SU-DHL-6 (cell line): ENCODE data around the gene EFCAB14.

Experiments used
- H2AFZ ChIP-seq: fragments of 200-600 bp; sonication (generic); 2 replicates; pipeline ENCODE4 v1.6.1; 2014; ENCODE audit warnings: low read depth, mild to moderate bottlenecking, moderate library complexity, mixed read lengths, antibody characterized with exemption, low read length; ENCODE audit not compliant: severe bottlenecking
- H3F3A ChIP-seq: fragments of 200-600 bp; shearing (Covaris generic); 2 replicates; pipeline ENCODE4 v1.6.0; 2016; ENCODE audit warnings: antibody characterized with exemption, mild to moderate bottlenecking; ENCODE audit not compliant: insufficient read depth
- H3K27ac ChIP-seq: fragments of 200-600 bp; sonication (generic); 2 replicates; pipeline ENCODE4 v1.5.1; 2016; ENCODE audit warnings: low read depth, mild to moderate bottlenecking, low read length, moderate library complexity, mixed read lengths
- H3K27me3 ChIP-seq: fragments of 200-600 bp; sonication (generic), shearing (Covaris generic); 2 replicates; pipeline ENCODE4 v1.6.0; 2014; ENCODE audit warnings: mild to moderate bottlenecking, low read length
- H3K36me3 ChIP-seq: fragments of 200-600 bp; sonication (generic); 2 replicates; pipeline ENCODE4 v1.6.1; 2014; ENCODE audit warnings: mild to moderate bottlenecking, low read length, mixed read lengths
- H3K4me2 ChIP-seq: fragments of 300-600, 200-600 bp; shearing (Covaris generic), sonication (generic); 2 replicates; pipeline ENCODE4 v1.6.0; 2014; ENCODE audit warnings: low read length, low read depth, mild to moderate bottlenecking; ENCODE audit not compliant: poor library complexity, severe bottlenecking
- H3K4me3 ChIP-seq: fragments of 200-600 bp; sonication (generic); 2 replicates; pipeline ENCODE4 v1.5.1; 2014; ENCODE audit warnings: antibody characterized with exemption, low read length, mild to moderate bottlenecking, mixed read lengths; ENCODE audit not compliant: insufficient read depth, poor library complexity, severe bottlenecking
- H3K79me2 ChIP-seq: fragments of 200-600 bp; sonication (generic); 2 replicates; pipeline ENCODE4 v1.6.1; 2014; ENCODE audit warnings: mild to moderate bottlenecking, low read length, moderate library complexity; ENCODE audit not compliant: insufficient read depth
- H3K9ac ChIP-seq: fragments of 200-600 bp; sonication (generic); 2 replicates; pipeline ENCODE4 v1.7.0; 2014; ENCODE audit warnings: mild to moderate bottlenecking, low read length
- H3K9me2 ChIP-seq: fragments of 200-600 bp; sonication (generic); replicated peaks from 2 replicates; pipeline ENCODE4 v1.6.1; 2014; ENCODE audit warnings: low read length; ENCODE audit not compliant: insufficient read depth
- H3K9me3 ChIP-seq: fragments of 200-600 bp; sonication (generic); 2 replicates; pipeline ENCODE4 v1.6.1; 2014; ENCODE audit warnings: low read length, mixed read lengths; ENCODE audit not compliant: insufficient read depth
- H4K20me1 ChIP-seq: fragments of 200-600 bp; sonication (generic); 2 replicates; pipeline ENCODE4 v1.6.1; 2014; ENCODE audit warnings: low read depth, mild to moderate bottlenecking, antibody characterized with exemption, low read length, moderate library complexity, mixed read lengths
- EZH2phosphoT487 ChIP-seq: fragments of 200-600 bp; sonication (generic), shearing (Covaris generic); conservative IDR thresholded peaks from 2 replicates; pipeline ENCODE4 v1.6.1; 2018; ENCODE audit warnings: mild to moderate bottlenecking, antibody characterized with exemption, low read length, moderate library complexity, mixed read lengths
- TF ChIP-seq, protein P1 (sequence below): fragments of 200-600 bp; sonication (generic); IDR thresholded peaks from one replicate; pipeline ENCODE4 v1.5.1; 2017; ENCODE audit warnings: antibody characterized with exemption, mild to moderate bottlenecking, low read length, moderate library complexity; ENCODE audit not compliant: insufficient read depth, poor library complexity, severe bottlenecking

The EFCAB14 gene

DNA sequence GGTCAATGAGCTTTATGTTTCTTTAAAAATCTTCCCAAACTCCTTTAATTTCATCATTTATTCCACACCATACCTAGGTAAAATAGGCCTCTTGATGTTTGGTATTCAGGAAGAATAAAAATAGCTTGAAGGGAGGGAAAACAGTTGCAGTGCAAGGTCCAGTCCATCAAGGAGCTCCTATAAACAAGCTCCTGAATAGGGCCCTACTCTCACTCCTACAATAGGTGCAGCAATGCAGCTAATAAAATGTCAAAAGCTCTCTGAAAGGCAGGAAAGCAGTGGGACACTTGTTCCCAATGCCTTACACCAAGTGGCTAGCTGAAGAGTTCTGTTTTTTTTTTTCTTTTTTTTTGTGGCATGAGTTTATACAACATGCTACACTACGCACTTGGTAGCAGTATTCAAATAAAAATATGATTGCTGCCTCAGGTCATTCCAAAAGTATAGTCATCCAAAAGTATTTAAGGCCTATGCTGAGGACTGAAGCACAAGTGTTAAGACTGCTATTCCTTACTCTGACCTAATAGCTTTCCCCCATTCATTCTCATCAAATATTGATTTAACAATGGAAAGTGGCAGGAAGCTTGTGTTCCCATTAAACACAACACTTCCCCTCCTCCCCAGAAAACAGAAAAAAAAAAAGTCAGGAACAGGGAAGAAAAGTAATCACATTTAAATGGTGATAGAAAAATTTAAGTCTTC, 37.4 kb downstream of the EFCAB14 start:
- H3K36me3 ChIP-seq = peaks cover 41% of the 10 kb centered on the region
- no peak overlapping the region for H3K4me2 ChIP-seq
- no peaks in the 10 kb centered on the region for H3K9me3 ChIP-seq
- H3K4me3 ChIP-seq = no peak overlapping the region
- H3K79me2 ChIP-seq = no peaks in the 10 kb centered on the region
- no peak overlapping the region for H3K9ac ChIP-seq
- H3K27me3 ChIP-seq = no peaks in the 10 kb centered on the region
- no peak overlapping the region for H2AFZ ChIP-seq
- H3F3A ChIP-seq = no peaks in the 10 kb centered on the region
- TF ChIP-seq, protein P1, sequence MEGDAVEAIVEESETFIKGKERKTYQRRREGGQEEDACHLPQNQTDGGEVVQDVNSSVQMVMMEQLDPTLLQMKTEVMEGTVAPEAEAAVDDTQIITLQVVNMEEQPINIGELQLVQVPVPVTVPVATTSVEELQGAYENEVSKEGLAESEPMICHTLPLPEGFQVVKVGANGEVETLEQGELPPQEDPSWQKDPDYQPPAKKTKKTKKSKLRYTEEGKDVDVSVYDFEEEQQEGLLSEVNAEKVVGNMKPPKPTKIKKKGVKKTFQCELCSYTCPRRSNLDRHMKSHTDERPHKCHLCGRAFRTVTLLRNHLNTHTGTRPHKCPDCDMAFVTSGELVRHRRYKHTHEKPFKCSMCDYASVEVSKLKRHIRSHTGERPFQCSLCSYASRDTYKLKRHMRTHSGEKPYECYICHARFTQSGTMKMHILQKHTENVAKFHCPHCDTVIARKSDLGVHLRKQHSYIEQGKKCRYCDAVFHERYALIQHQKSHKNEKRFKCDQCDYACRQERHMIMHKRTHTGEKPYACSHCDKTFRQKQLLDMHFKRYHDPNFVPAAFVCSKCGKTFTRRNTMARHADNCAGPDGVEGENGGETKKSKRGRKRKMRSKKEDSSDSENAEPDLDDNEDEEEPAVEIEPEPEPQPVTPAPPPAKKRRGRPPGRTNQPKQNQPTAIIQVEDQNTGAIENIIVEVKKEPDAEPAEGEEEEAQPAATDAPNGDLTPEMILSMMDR = no peak
- no peak for TF ChIP-seq EZH2phosphoT487
- no peak overlapping the region for H3K27ac ChIP-seq
- H3K9me2 ChIP-seq = no peaks in the 10 kb centered on the region
- no peaks in the 10 kb centered on the region for H4K20me1 ChIP-seq

DNA sequence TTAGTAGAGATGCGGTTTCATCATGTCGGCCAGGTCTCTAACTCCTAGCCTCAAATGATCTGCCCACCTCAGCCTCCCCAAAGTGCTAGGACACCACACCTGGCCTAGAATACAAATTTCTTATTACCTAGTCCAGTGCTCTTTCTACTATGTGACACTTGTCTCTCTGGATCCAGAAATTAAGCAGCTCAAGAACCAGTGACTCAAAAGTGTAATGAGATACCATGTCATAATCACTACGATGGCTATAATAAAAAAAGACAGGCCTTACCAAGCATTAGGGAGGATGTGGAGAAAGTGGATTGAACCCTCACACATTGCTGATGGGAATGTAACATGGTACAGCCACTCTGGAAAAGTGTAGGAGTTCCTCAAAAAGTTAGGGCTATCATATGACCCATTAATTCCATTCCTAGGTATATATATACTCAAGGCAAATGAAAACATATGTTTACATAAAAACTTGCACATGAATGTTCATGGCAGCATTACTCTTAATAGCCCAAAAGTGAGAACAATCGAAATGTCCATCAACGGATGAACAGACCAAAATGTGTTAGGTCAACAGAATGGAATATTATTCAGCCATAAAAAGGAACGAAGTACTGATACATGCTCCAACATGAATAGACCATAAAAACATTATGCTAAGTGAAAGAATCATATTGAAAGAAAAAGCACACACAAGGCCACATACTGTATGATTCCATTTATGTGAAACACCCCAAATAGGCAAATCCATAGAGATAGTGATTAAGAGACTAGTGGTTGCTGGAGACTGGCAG, 38.9 kb downstream of the EFCAB14 start:
- no peaks in the 10 kb centered on the region for H3F3A ChIP-seq
- no peak overlapping the region for H3K4me3 ChIP-seq
- peaks cover 32% of the 10 kb centered on the region for H3K36me3 ChIP-seq

GRCh38 chr1:46677339-46677738, 41.6 kb downstream of the EFCAB14 start:
- H3K79me2 ChIP-seq = no peaks in the 10 kb centered on the region
- H3K9me2 ChIP-seq = no peaks in the 10 kb centered on the region
- H3K9ac ChIP-seq = no peak overlapping the region
- H3F3A ChIP-seq = no peaks in the 10 kb centered on the region
- TF ChIP-seq, protein P1 = no peak
- TF ChIP-seq EZH2phosphoT487 = no peak
- no peak overlapping the region for H3K4me3 ChIP-seq
- H3K4me2 ChIP-seq = no peak overlapping the region
- H3K27me3 ChIP-seq = no peaks in the 10 kb centered on the region
- no peaks in the 10 kb centered on the region for H3K9me3 ChIP-seq
- peaks cover 29% of the 10 kb centered on the region for H3K36me3 ChIP-seq
- no peak overlapping the region for H2AFZ ChIP-seq
- no peak overlapping the region for H3K27ac ChIP-seq
- H4K20me1 ChIP-seq = no peaks in the 10 kb centered on the region

More for the DNA sequence above, 38.9 kb downstream of the EFCAB14 start:
- TF ChIP-seq, protein P1 = no peak
- TF ChIP-seq EZH2phosphoT487 = no peak
- H3K79me2 ChIP-seq = no peaks in the 10 kb centered on the region
- H2AFZ ChIP-seq = no peak overlapping the region
- H3K9me2 ChIP-seq = no peaks in the 10 kb centered on the region
- no peaks in the 10 kb centered on the region for H3K9me3 ChIP-seq
- H3K27me3 ChIP-seq = no peaks in the 10 kb centered on the region
- H3K4me2 ChIP-seq = no peak overlapping the region
- H3K27ac ChIP-seq = no peak overlapping the region
- H4K20me1 ChIP-seq = no peaks in the 10 kb centered on the region
- H3K9ac ChIP-seq = no peak overlapping the region
